ENCODE measurements around the gene ANKRD40CL. TPM values are rescaled to one million over a fixed set of nuclear protein-coding genes. Genes with fewer than 3 reads are reported as not detected.
"Not testable (repeated sequence)": the region's sequence is repeated elsewhere in the genome, so short reads cannot be mapped to it uniquely, and the experiment has no call there.

The ANKRD40CL gene
- polyA plus RNA-seq, 4 donors, result 39.0 to 298 (median 149) TPM

GRCh38 chr17:50737118-50737698 lies 30.1 kb downstream of the ANKRD40CL start:
- no peak for DNase-seq
- 88 to 92% (median 90%) methylated on average over 2 of the region's 2 CpGs for WGBS, 3 donors
- Histone ChIP-seq H3K9me3 (ENCODE audit: control insufficient read depth in 2 of 2, insufficient read depth in 1 of 2, low read depth in 1 of 2, low read length in 1 of 2) (no peaks in the 10 kb centered on the region), H3K36me3 (ENCODE audit: control insufficient read depth in 3 of 3, insufficient read depth in 2 of 3, low read depth in 1 of 3, low read length in 3 of 3) (peaks cover 8 to 34% (median 22%) of the 10 kb centered on the region in 3 donors), H3K4me3 (ENCODE audit: low read depth in 1 of 3, low read length in 3 of 3) (no peak overlapping the region), H3K27me3 (ENCODE audit: control insufficient read depth in 3 of 3, insufficient read depth in 3 of 3, low read length in 3 of 3) (no peaks in the 10 kb centered on the region), H3K27ac (ENCODE audit: low read depth in 1 of 3, low read length in 2 of 3) (no peak overlapping the region), H3K4me1 (ENCODE audit: control insufficient read depth in 3 of 3, insufficient read depth in 2 of 3, low read depth in 1 of 3, low read length in 2 of 3) (peaks cover 3 to 4% (median 3%) of the 10 kb centered on the region in 3 donors)
- no peak for FAIRE-seq

GRCh38 chr17:50735287-50735686 lies 32.0 kb downstream of the ANKRD40CL start:
- no peak overlapping the region for H3K27ac ChIP-seq (ENCODE audit: low read depth in 1 of 3, low read length in 2 of 3)
- no peak overlapping the region for H3K4me3 ChIP-seq (ENCODE audit: low read depth in 1 of 3, low read length in 3 of 3)
- H3K9me3 ChIP-seq (ENCODE audit: control insufficient read depth in 2 of 2, insufficient read depth in 1 of 2, low read depth in 1 of 2, low read length in 1 of 2), result no peaks in the 10 kb centered on the region
- FAIRE-seq, result no peak
- H3K36me3 ChIP-seq (ENCODE audit: control insufficient read depth in 3 of 3, insufficient read depth in 2 of 3, low read depth in 1 of 3, low read length in 3 of 3), result peaks cover 0 to 25% (median 13%) of the 10 kb centered on the region in 3 donors
- no peaks in the 10 kb centered on the region for H3K27me3 ChIP-seq (ENCODE audit: control insufficient read depth in 3 of 3, insufficient read depth in 3 of 3, low read length in 3 of 3)
- peaks cover 3 to 21% (median 8%) of the 10 kb centered on the region in 3 donors for H3K4me1 ChIP-seq (ENCODE audit: control insufficient read depth in 3 of 3, insufficient read depth in 2 of 3, low read depth in 1 of 3, low read length in 2 of 3)
- no peak for DNase-seq
- WGBS, 3 donors, result 36 to 61% (median 49%) methylated on average over 3 of the region's 3 CpGs

GRCh38 chr17:50731575-50732460 lies 35.5 kb downstream of the ANKRD40CL start:
- peak overlapping the region; percentile 55 to 66 (median 59) for H3K27ac ChIP-seq (ENCODE audit: low read depth in 1 of 3, low read length in 2 of 3)
- peaks cover 0 to 26% (median 0%) of the 10 kb centered on the region in 3 donors for H3K36me3 ChIP-seq (ENCODE audit: control insufficient read depth in 3 of 3, insufficient read depth in 2 of 3, low read depth in 1 of 3, low read length in 3 of 3)
- H3K9me3 ChIP-seq (ENCODE audit: control insufficient read depth in 2 of 2, insufficient read depth in 1 of 2, low read depth in 1 of 2, low read length in 1 of 2), result no peaks in the 10 kb centered on the region
- H3K4me1 ChIP-seq (ENCODE audit: control insufficient read depth in 3 of 3, insufficient read depth in 2 of 3, low read depth in 1 of 3, low read length in 2 of 3), result peaks cover 16 to 31% (median 19%) of the 10 kb centered on the region in 3 donors
- 33 to 60% (median 43%) methylated on average over 7 of the region's 7 CpGs for WGBS, 3 donors
- H3K27me3 ChIP-seq (ENCODE audit: control insufficient read depth in 3 of 3, insufficient read depth in 3 of 3, low read length in 3 of 3), result no peaks in the 10 kb centered on the region
- DNase-seq (peak; percentile 70 to 78), FAIRE-seq (no peak)
- H3K4me3 ChIP-seq (ENCODE audit: low read depth in 1 of 3, low read length in 3 of 3), result no peak overlapping the region

- H3K36me3 ChIP-seq (ENCODE audit: control insufficient read depth in 3 of 3, insufficient read depth in 2 of 3, low read depth in 1 of 3, low read length in 3 of 3), result peaks cover 0 to 26% (median 0%) of the 10 kb centered on the region in 3 donors
- H3K4me1 ChIP-seq (ENCODE audit: control insufficient read depth in 3 of 3, insufficient read depth in 2 of 3, low read depth in 1 of 3, low read length in 2 of 3), result peaks cover 18 to 43% (median 19%) of the 10 kb centered on the region in 3 donors
- H3K27me3 ChIP-seq (ENCODE audit: control insufficient read depth in 3 of 3, insufficient read depth in 3 of 3, low read length in 3 of 3), result no peaks in the 10 kb centered on the region
- H3K9me3 ChIP-seq (ENCODE audit: control insufficient read depth in 2 of 2, insufficient read depth in 1 of 2, low read depth in 1 of 2, low read length in 1 of 2), result no peaks in the 10 kb centered on the region
- DNase-seq, result no peak
- FAIRE-seq, result no peak
- 49 to 57% (median 56%) methylated on average over 5 of the region's 5 CpGs for WGBS, 3 donors
- no peak overlapping the region for H3K4me3 ChIP-seq (ENCODE audit: low read depth in 1 of 3, low read length in 3 of 3)
- H3K27ac ChIP-seq (ENCODE audit: low read depth in 1 of 3, low read length in 2 of 3), result no peak overlapping the region
Measured at GRCh38 chr17:50728881-50729765, 38.2 kb downstream of the ANKRD40CL start.

- Histone ChIP-seq H3K36me3 (ENCODE audit: control insufficient read depth in 3 of 3, insufficient read depth in 2 of 3, low read depth in 1 of 3, low read length in 3 of 3) (peaks cover 0 to 26% (median 0%) of the 10 kb centered on the region in 3 donors), H3K9me3 (ENCODE audit: control insufficient read depth in 2 of 2, insufficient read depth in 1 of 2, low read depth in 1 of 2, low read length in 1 of 2) (no peaks in the 10 kb centered on the region), H3K4me1 (ENCODE audit: control insufficient read depth in 3 of 3, insufficient read depth in 2 of 3, low read depth in 1 of 3, low read length in 2 of 3) (peaks cover 18 to 50% (median 19%) of the 10 kb centered on the region in 3 donors), H3K4me3 (ENCODE audit: low read depth in 1 of 3, low read length in 3 of 3) (no peak overlapping the region), H3K27me3 (ENCODE audit: control insufficient read depth in 3 of 3, insufficient read depth in 3 of 3, low read length in 3 of 3) (no peaks in the 10 kb centered on the region), H3K27ac (ENCODE audit: low read depth in 1 of 3, low read length in 2 of 3) (no peak overlapping the region)
- 18 to 68% (median 43%) methylated on average over 2 of the region's 2 CpGs for WGBS, 3 donors
- no peak for DNase-seq
- FAIRE-seq, result no peak
Measured at GRCh38 chr17:50728112-50728429, 39.2 kb downstream of the ANKRD40CL start.

GRCh38 chr17:50725769-50726655 lies 41.3 kb downstream of the ANKRD40CL start:
- H3K27me3 ChIP-seq (ENCODE audit: control insufficient read depth in 3 of 3, insufficient read depth in 3 of 3, low read length in 3 of 3), result no peaks in the 10 kb centered on the region
- peaks cover 0 to 22% (median 0%) of the 10 kb centered on the region in 3 donors for H3K36me3 ChIP-seq (ENCODE audit: control insufficient read depth in 3 of 3, insufficient read depth in 2 of 3, low read depth in 1 of 3, low read length in 3 of 3)
- H3K4me1 ChIP-seq (ENCODE audit: control insufficient read depth in 3 of 3, insufficient read depth in 2 of 3, low read depth in 1 of 3, low read length in 2 of 3), result peaks cover 11 to 50% (median 24%) of the 10 kb centered on the region in 3 donors
- FAIRE-seq, result no peak
- H3K4me3 ChIP-seq (ENCODE audit: low read depth in 1 of 3, low read length in 3 of 3), result no peak overlapping the region
- DNase-seq, result peak in 1 of 2 donors; percentile 76
- H3K9me3 ChIP-seq (ENCODE audit: control insufficient read depth in 2 of 2, insufficient read depth in 1 of 2, low read depth in 1 of 2, low read length in 1 of 2), result no peaks in the 10 kb centered on the region
- WGBS, 3 donors, result 26 to 60% (median 43%) methylated on average over 12 of the region's 12 CpGs
- no peak overlapping the region for H3K27ac ChIP-seq (ENCODE audit: low read depth in 1 of 3, low read length in 2 of 3)

GRCh38 chr17:50724622-50725021 lies 42.7 kb downstream of the ANKRD40CL start:
- not testable (repeated sequence) for H3K4me3 ChIP-seq (ENCODE audit: low read depth in 1 of 3, low read length in 3 of 3); H3K27ac ChIP-seq (ENCODE audit: low read depth in 1 of 3, low read length in 2 of 3); H3K27me3 ChIP-seq (ENCODE audit: control insufficient read depth in 3 of 3, insufficient read depth in 3 of 3, low read length in 3 of 3); DNase-seq; H3K9me3 ChIP-seq (ENCODE audit: control insufficient read depth in 2 of 2, insufficient read depth in 1 of 2, low read depth in 1 of 2, low read length in 1 of 2); FAIRE-seq
- 89 to 92% (median 90%) methylated on average over 6 of the region's 6 CpGs for WGBS, 3 donors
- H3K4me1 ChIP-seq (ENCODE audit: control insufficient read depth in 3 of 3, insufficient read depth in 2 of 3, low read depth in 1 of 3, low read length in 2 of 3), result peaks cover 9 to 43% (median 19%) of the 10 kb centered on the region in 3 donors
- peaks cover 0 to 17% (median 0%) of the 10 kb centered on the region in 3 donors for H3K36me3 ChIP-seq (ENCODE audit: control insufficient read depth in 3 of 3, insufficient read depth in 2 of 3, low read depth in 1 of 3, low read length in 3 of 3)
